WTC11 (cell line): ENCODE data around the gene RPTOR. TPM values are rescaled to one million over a fixed set of nuclear protein-coding genes. Genes with fewer than 3 reads are reported as not detected.

Experiments
- ATAC-seq: fragments of 200-7000 bp; cut with Tn5 transposase; 2 replicates; pipeline ENCODE4 v1.10.0; 2021; ENCODE audit warnings: mild to moderate bottlenecking, moderate library complexity
- CTCF ChIA-PET: fragments of 300-600 bp; sonication (Branson Sonifier 250); formaldehyde crosslinking; loops from one replicate; lab custom pipeline; 2021; ENCODE audit warnings: antibody characterized with exemption; lab: Charles Lee
- POLR2A ChIA-PET: fragments of 350-600 bp; sonication (Branson Sonifier 250); formaldehyde crosslinking; loops from one replicate; lab custom pipeline; 2021; ENCODE audit warnings: antibody characterized with exemption; lab: Charles Lee
- DNase-seq: peaks from one replicate; pipeline ENCODE4 v3.0.0; 2021; ENCODE audit warnings: low spot score
- H3K27ac Mint-ChIP-seq: 2 replicates; pipeline ENCODE4 v1.8.0; 2021; ENCODE audit warnings: mixed read lengths
- H3K27me3 Mint-ChIP-seq: 2 replicates; pipeline ENCODE4 v1.8.0; 2021; ENCODE audit warnings: low read depth, mild to moderate bottlenecking, moderate library complexity, mixed read lengths
- H3K36me3 Mint-ChIP-seq: 2 replicates; pipeline ENCODE4 v1.8.0; 2021; ENCODE audit warnings: mixed read lengths
- H3K4me1 Mint-ChIP-seq: 2 replicates; pipeline ENCODE4 v1.8.0; 2022; ENCODE audit warnings: mixed read lengths
- H3K4me3 Mint-ChIP-seq: 2 replicates; pipeline ENCODE4 v1.8.0; 2021; ENCODE audit warnings: mild to moderate bottlenecking, moderate library complexity, mixed read lengths
- H3K9me3 Mint-ChIP-seq: 2 replicates; pipeline ENCODE4 v1.8.0; 2021; ENCODE audit warnings: mixed read lengths
- AFF4 ChIP-seq: sonication (generic); formaldehyde crosslinking; IDR thresholded peaks from 2 replicates; pipeline ENCODE4 v1.8.1; 2023; ENCODE audit warnings: mild to moderate bottlenecking, missing genetic modification reagents, borderline replicate concordance
- AR ChIP-seq: fragments of 250-450 bp; sonication (Bioruptor Pico); IDR thresholded peaks from 2 replicates; pipeline ENCODE4 v1.9.0; 2021; ENCODE audit warnings: mild to moderate bottlenecking
- CREB1 ChIP-seq: sonication (generic); formaldehyde crosslinking; IDR thresholded peaks from 2 replicates; pipeline ENCODE4 v1.8.0; 2023; ENCODE audit warnings: mild to moderate bottlenecking, missing genetic modification reagents
- ETV6 ChIP-seq: sonication (generic); formaldehyde crosslinking; IDR thresholded peaks from 2 replicates; pipeline ENCODE4 v1.8.1; 2022; ENCODE audit warnings: mild to moderate bottlenecking, missing genetic modification reagents
- FOXJ3 ChIP-seq: sonication (generic); formaldehyde crosslinking; IDR thresholded peaks from 2 replicates; pipeline ENCODE4 v1.9.0; 2021; ENCODE audit warnings: missing genetic modification reagents, mild to moderate bottlenecking, borderline replicate concordance
- FOXP4 ChIP-seq: sonication (generic); formaldehyde crosslinking; IDR thresholded peaks from 2 replicates; pipeline ENCODE4 v1.8.0; 2022; ENCODE audit warnings: mild to moderate bottlenecking, missing genetic modification reagents
- GRHL2 ChIP-seq: fragments of 250-450 bp; sonication (Bioruptor Pico); IDR thresholded peaks from 2 replicates; pipeline ENCODE4 v1.8.0; 2022; ENCODE audit warnings: mild to moderate bottlenecking, moderate library complexity; ENCODE audit not compliant: insufficient replicate concordance, severe bottlenecking
- GTF2I ChIP-seq: fragments of 250-450 bp; sonication (Bioruptor Pico); conservative IDR thresholded peaks from 2 replicates; pipeline ENCODE4 v1.4.0; 2021; ENCODE audit warnings: mild to moderate bottlenecking
- IRF1 ChIP-seq: sonication (generic); formaldehyde crosslinking; IDR thresholded peaks from 2 replicates; pipeline ENCODE4 v1.8.0; 2023; ENCODE audit warnings: missing genetic modification reagents
- IRF2 ChIP-seq: sonication (generic); formaldehyde crosslinking; IDR thresholded peaks from 2 replicates; pipeline ENCODE4 v1.8.0; 2022; ENCODE audit warnings: low read depth, missing genetic modification reagents, borderline replicate concordance
- NFATC4 ChIP-seq: fragments of 250-450 bp; sonication (Bioruptor Pico); IDR thresholded peaks from 2 replicates; pipeline ENCODE4 v1.9.0; 2021; ENCODE audit warnings: mild to moderate bottlenecking
- NFYB ChIP-seq: sonication (generic); formaldehyde crosslinking; conservative IDR thresholded peaks from 2 replicates; pipeline ENCODE4 v1.8.0; 2022; ENCODE audit warnings: low read depth, missing genetic modification reagents
- PRDM15 ChIP-seq: sonication (generic); formaldehyde crosslinking; IDR thresholded peaks from 2 replicates; pipeline ENCODE4 v1.8.0; 2022; ENCODE audit warnings: missing genetic modification reagents
- SOX15 ChIP-seq: fragments of 250-450 bp; sonication (Bioruptor Pico); IDR thresholded peaks from 2 replicates; pipeline ENCODE4 v1.9.0; 2021; ENCODE audit warnings: mild to moderate bottlenecking
- SP1 ChIP-seq: sonication (generic); formaldehyde crosslinking; conservative IDR thresholded peaks from 2 replicates; pipeline ENCODE4 v1.8.1; 2022; ENCODE audit warnings: missing genetic modification reagents
- ZBTB21 ChIP-seq: sonication (generic); formaldehyde crosslinking; IDR thresholded peaks from 2 replicates; pipeline ENCODE4 v1.8.1; 2023; ENCODE audit warnings: mild to moderate bottlenecking, missing genetic modification reagents, borderline replicate concordance
- ZNF232 ChIP-seq: sonication (generic); formaldehyde crosslinking; IDR thresholded peaks from 2 replicates; pipeline ENCODE4 v1.8.0; 2022; ENCODE audit warnings: mild to moderate bottlenecking, missing genetic modification reagents
- ZNF416 ChIP-seq: fragments of 250-450 bp; sonication (Bioruptor Pico); IDR thresholded peaks from 2 replicates; pipeline ENCODE4 v1.9.0; 2021; ENCODE audit warnings: mild to moderate bottlenecking, inconsistent platforms
- ZNF671 ChIP-seq: fragments of 250-450 bp; sonication (Bioruptor Pico); IDR thresholded peaks from 2 replicates; pipeline ENCODE4 v1.8.0; 2021; ENCODE audit warnings: mild to moderate bottlenecking
- total RNA-seq: library from RNA; stranded (reverse); gene quantifications from 3 replicates; pipeline ENCODE4 v1.2.3, GENCODE V29; 2021

The RPTOR gene
- total RNA-seq, 1 experiment from 2014 or later = 41.0 TPM

- Mint-ChIP-seq H3K27ac (peak overlapping the region; percentile 92), H3K4me1 (peaks cover 29% of the 10 kb centered on the region), H3K36me3 (peaks cover 16% of the 10 kb centered on the region), H3K9me3 (no peaks in the 10 kb centered on the region), H3K4me3 (no peak overlapping the region), H3K27me3 (no peaks in the 10 kb centered on the region)
- ChIA-PET CTCF (interaction anchor here (1.3 to 1.5 kb wide), 2 partner anchors 11 to 22 kb away, joined by 5 to 7 read pairs; no protein-coding TSS in a partner anchor), POLR2A (no interaction called here)
- ATAC-seq = no peak
- DNase-seq = peak; percentile 6
- TF ChIP-seq CREB1 = no peak
- TF ChIP-seq SOX15 (CRISPR knock-in tag) = no peak
- TF ChIP-seq PRDM15 (CRISPR knock-in tag) = peak; percentile 65; the same call in 1 of the 2 replicates
- no peak for TF ChIP-seq NFYB (CRISPR knock-in tag)
Measured at GRCh38 chr17:80876950-80877728, 332.5 kb downstream of the RPTOR start.

- no peak overlapping the region for H3K27ac Mint-ChIP-seq
- CTCF ChIA-PET = interaction anchor here (1.3 to 1.5 kb wide), 2 partner anchors 12 to 22 kb away, joined by 5 to 7 read pairs; no protein-coding TSS in a partner anchor
- no peaks in the 10 kb centered on the region for H3K27me3 Mint-ChIP-seq
Measured at GRCh38 chr17:80877729-80878303, 333.2 kb downstream of the RPTOR start.

More at GRCh38 chr17:80877729-80878303, 333.2 kb downstream of the RPTOR start:
- ATAC-seq (no peak), DNase-seq (peak; percentile 12)
- Mint-ChIP-seq H3K4me1 (peaks cover 26% of the 10 kb centered on the region), H3K36me3 (peaks cover 23% of the 10 kb centered on the region), H3K9me3 (no peaks in the 10 kb centered on the region), H3K4me3 (no peak overlapping the region)
- POLR2A ChIA-PET = interaction anchor here (0.5 kb wide), 1 partner anchor 266 kb away, joined by 3 read pairs; no protein-coding TSS in a partner anchor
- TF ChIP-seq ZBTB21 (CRISPR knock-in tag) (no peak), AR (CRISPR knock-in tag) (no peak), ZNF416 (CRISPR knock-in tag) (no peak), NFATC4 (no peak), IRF1 (CRISPR knock-in tag) (no peak), ETV6 (CRISPR knock-in tag) (no peak), ZNF232 (CRISPR knock-in tag) (no peak), AFF4 (CRISPR knock-in tag) (no peak), IRF2 (no peak), NFYB (CRISPR knock-in tag) (no peak), SOX15 (CRISPR knock-in tag) (no peak), FOXJ3 (CRISPR knock-in tag) (no peak), GRHL2 (CRISPR knock-in tag) (no peak), FOXP4 (no peak), ZNF671 (CRISPR knock-in tag) (no peak), GTF2I (CRISPR knock-in tag) (no peak), SP1 (CRISPR knock-in tag) (no peak)
